GM15510 (cell line): ENCODE data around the gene TSHZ2.

Experiments
- POLR2A ChIP-seq: IDR thresholded peaks from 3 replicates; pipeline ENCODE4 v1.6.1; 2011; ENCODE audit warnings: borderline replicate concordance; ENCODE audit not compliant: insufficient read length; ENCODE audit errors: extremely low read depth

Gene TSHZ2

GRCh38 chr20:53073636-53074415 is 101.7 kb downstream of the TSHZ2 start:
- TF ChIP-seq POLR2A, result no peak

GRCh38 chr20:53074811-53075314 is 102.7 kb downstream of the TSHZ2 start:
- TF ChIP-seq POLR2A, result no peak

GRCh38 chr20:53076668-53077067 is 104.5 kb downstream of the TSHZ2 start:
- TF ChIP-seq POLR2A, result no peak

- no peak for TF ChIP-seq POLR2A
These were observed 105.4 kb downstream of the TSHZ2 start for GRCh38 chr20:53077373-53078205.

- no peak for TF ChIP-seq POLR2A
These were observed 106.6 kb downstream of the TSHZ2 start for GRCh38 chr20:53078761-53079160.

- no peak for TF ChIP-seq POLR2A
These were observed 107.1 kb downstream of the TSHZ2 start for GRCh38 chr20:53079261-53079691.

GRCh38 chr20:53079828-53080686 is 107.9 kb downstream of the TSHZ2 start:
- TF ChIP-seq POLR2A, result no peak

GRCh38 chr20:53080687-53080962 is 108.5 kb downstream of the TSHZ2 start:
- TF ChIP-seq POLR2A, result no peak

GRCh38 chr20:53080969-53081871 is 109.1 kb downstream of the TSHZ2 start:
- no peak for TF ChIP-seq POLR2A

- no peak for TF ChIP-seq POLR2A
These were observed 110.0 kb downstream of the TSHZ2 start for GRCh38 chr20:53081916-53082863.

GRCh38 chr20:53083411-53083810 is 111.3 kb downstream of the TSHZ2 start:
- no peak for TF ChIP-seq POLR2A

GRCh38 chr20:53084408-53084997 is 112.3 kb downstream of the TSHZ2 start:
- TF ChIP-seq POLR2A, result no peak
